ENCODE measurements around the gene ODAD3.
A peak's percentile ranks its signal among the peaks of the same experiment; 100 is the strongest.
"Not testable (repeated sequence)": the region's sequence is repeated elsewhere in the genome, so short reads cannot be mapped to it uniquely, and the experiment has no call there.

ODAD3 gene

GRCh38 chr19:11401808-11402543 is 32.9 kb downstream of the ODAD3 start:
- no peak for DNase-seq

GRCh38 chr19:11400798-11401197 is 34.1 kb downstream of the ODAD3 start:
- DNase-seq: no peak

GRCh38 chr19:11399667-11400066 is 35.3 kb downstream of the ODAD3 start:
- DNase-seq: no peak

GRCh38 chr19:11397089-11397610 is 37.8 kb downstream of the ODAD3 start:
- no peak for DNase-seq

GRCh38 chr19:11390933-11391680 is 43.8 kb downstream of the ODAD3 start:
- DNase-seq: no peak

- no peak for DNase-seq
These were observed 44.6 kb downstream of the ODAD3 start for GRCh38 chr19:11390359-11390758.

GRCh38 chr19:11387162-11388034 is 47.5 kb downstream of the ODAD3 start:
- DNase-seq: no peak

- no peak for DNase-seq
These were observed 50.2 kb downstream of the ODAD3 start for GRCh38 chr19:11384778-11385129.

GRCh38 chr19:11383706-11384048 is 51.2 kb downstream of the ODAD3 start:
- no peak for DNase-seq

GRCh38 chr19:11382898-11383705 is 51.8 kb downstream of the ODAD3 start:
- peak; percentile 48 for DNase-seq

GRCh38 chr19:11380653-11381537 is 54.0 kb downstream of the ODAD3 start:
- DNase-seq: peak; percentile 98

GRCh38 chr19:11379857-11380350 is 55.0 kb downstream of the ODAD3 start:
- DNase-seq: no peak

- not testable (repeated sequence) for DNase-seq
These were observed 55.6 kb downstream of the ODAD3 start for GRCh38 chr19:11379269-11379845.

GRCh38 chr19:11378319-11379189 is 56.4 kb downstream of the ODAD3 start:
- peak; percentile 72 for DNase-seq

GRCh38 chr19:11377756-11378155 is 57.2 kb downstream of the ODAD3 start:
- DNase-seq: no peak

- no peak for DNase-seq
These were observed 57.7 kb downstream of the ODAD3 start for GRCh38 chr19:11377237-11377636.

- DNase-seq: no peak
These were observed 59.6 kb downstream of the ODAD3 start for GRCh38 chr19:11375143-11375948.

- peak; percentile 100 for DNase-seq
These were observed 60.3 kb downstream of the ODAD3 start, which contains the start of gene SWSAP1 for GRCh38 chr19:11374433-11375142. Gene SWSAP1 (plus strand): TSS chr19:11374666. CDS start chr19:11374681, 15 bp downstream.

All from retina (tissue), 1 donor.